Lower lobe of right lung (tissue), 2 donors: Measurements from ENCODE around the gene CBFA2T3. TPM values are rescaled to one million over a fixed set of nuclear protein-coding genes. Genes with fewer than 3 reads are reported as not detected.
"Not testable (repeated sequence)": the region's sequence is repeated elsewhere in the genome, so short reads cannot be mapped to it uniquely, and the experiment has no call there.

Source experiments
- ATAC-seq, 2 donors: fragments of 200-7000 bp; cut with Tn5 transposase; one replicate each; pipeline ENCODE4 v1.9.1; 2020 to 2022; ENCODE audit warnings: mild to moderate bottlenecking in 2 of 2, moderate library complexity in 2 of 2
- DNase-seq: peaks from one replicate; pipeline ENCODE4 v3.0.0-alpha.2; 2020
- H3K27ac ChIP-seq: fragments of 200-600 bp; one replicate; pipeline ENCODE4 v1.8.0; 2022
- H3K27me3 ChIP-seq: fragments of 200-600 bp; one replicate; pipeline ENCODE4 v1.8.0; 2022; ENCODE audit warnings: low read depth
- H3K36me3 ChIP-seq: fragments of 200-600 bp; one replicate; pipeline ENCODE4 v1.8.0; 2022; ENCODE audit warnings: mild to moderate bottlenecking
- H3K4me1 ChIP-seq: fragments of 200-600 bp; one replicate; pipeline ENCODE4 v1.8.0; 2022
- H3K4me3 ChIP-seq: fragments of 200-600 bp; one replicate; pipeline ENCODE4 v1.8.0; 2022; ENCODE audit warnings: mild to moderate bottlenecking
- H3K9me3 ChIP-seq: fragments of 200-600 bp; one replicate; pipeline ENCODE4 v1.8.0; 2022
- intact Hi-C: fragments of 100-400 bp; cut with DNase I; formaldehyde crosslinking; loops from one replicate; pipeline ENCODE4 v1.11.0; 2022
- total RNA-seq: library from RNA; stranded (reverse); fragmentation: NEBNext Ultra II Directional; extraction: Animal tissue kit (Norgen Biotek cat#: 25700); gene quantifications from one replicate; pipeline ENCODE4 v1.2.1, GENCODE V29; 2021
- TF ChIP-seq, protein P1 (sequence below): fragments of 200-600 bp; IDR thresholded peaks from one replicate; pipeline ENCODE4 v1.8.0; 2022; ENCODE audit warnings: antibody characterized with exemption, mild to moderate bottlenecking
- donor health status: DM: no; HTN: yes; CAD: no; lungs with severe emphysema.

Gene CBFA2T3
- total RNA-seq, 1 donor from 2014 or later = 14.3 TPM

DNA sequence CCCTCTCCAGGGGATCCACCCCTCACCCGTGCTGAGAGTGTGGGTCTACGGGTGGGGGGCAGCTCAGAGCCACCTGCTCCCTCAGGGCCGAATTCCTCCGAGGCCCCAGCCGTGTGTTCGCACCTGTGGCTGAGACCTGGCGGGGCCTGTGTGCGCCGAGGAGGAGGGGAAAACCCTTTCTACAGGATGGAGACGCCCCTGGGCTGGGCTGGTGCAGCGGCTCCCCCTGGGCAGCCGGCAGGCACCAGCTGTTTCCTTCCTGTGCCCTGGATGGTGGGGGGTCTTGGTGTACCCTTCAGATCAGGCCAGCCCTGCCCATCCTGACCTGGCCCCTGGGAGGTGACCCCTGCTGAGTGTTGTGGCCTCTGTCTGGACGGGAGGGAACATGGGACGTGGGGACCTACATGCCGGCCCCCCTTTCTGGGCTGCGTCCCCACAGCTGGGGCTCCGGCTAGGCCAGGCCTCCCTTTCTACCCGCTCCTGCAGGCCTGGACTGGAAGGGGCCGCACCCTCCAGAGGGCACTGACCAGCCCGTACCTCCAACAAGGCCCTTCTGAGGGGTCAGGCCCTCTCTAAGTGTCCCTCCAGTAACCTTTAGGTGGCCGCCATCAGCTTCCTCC lies 82.2 kb downstream of the CBFA2T3 start:
- intact Hi-C loops = no loop called here
- no peaks in the 10 kb centered on the region for H3K9me3 ChIP-seq
- no peak overlapping the region for H3K4me3 ChIP-seq
- no peak for ATAC-seq
- H3K27me3 ChIP-seq = no peaks in the 10 kb centered on the region
- H3K36me3 ChIP-seq = peaks cover 51% of the 10 kb centered on the region
- TF ChIP-seq, protein P1, sequence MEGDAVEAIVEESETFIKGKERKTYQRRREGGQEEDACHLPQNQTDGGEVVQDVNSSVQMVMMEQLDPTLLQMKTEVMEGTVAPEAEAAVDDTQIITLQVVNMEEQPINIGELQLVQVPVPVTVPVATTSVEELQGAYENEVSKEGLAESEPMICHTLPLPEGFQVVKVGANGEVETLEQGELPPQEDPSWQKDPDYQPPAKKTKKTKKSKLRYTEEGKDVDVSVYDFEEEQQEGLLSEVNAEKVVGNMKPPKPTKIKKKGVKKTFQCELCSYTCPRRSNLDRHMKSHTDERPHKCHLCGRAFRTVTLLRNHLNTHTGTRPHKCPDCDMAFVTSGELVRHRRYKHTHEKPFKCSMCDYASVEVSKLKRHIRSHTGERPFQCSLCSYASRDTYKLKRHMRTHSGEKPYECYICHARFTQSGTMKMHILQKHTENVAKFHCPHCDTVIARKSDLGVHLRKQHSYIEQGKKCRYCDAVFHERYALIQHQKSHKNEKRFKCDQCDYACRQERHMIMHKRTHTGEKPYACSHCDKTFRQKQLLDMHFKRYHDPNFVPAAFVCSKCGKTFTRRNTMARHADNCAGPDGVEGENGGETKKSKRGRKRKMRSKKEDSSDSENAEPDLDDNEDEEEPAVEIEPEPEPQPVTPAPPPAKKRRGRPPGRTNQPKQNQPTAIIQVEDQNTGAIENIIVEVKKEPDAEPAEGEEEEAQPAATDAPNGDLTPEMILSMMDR = no peak
- no peaks in the 10 kb centered on the region for H3K4me1 ChIP-seq
- no peak for DNase-seq
- H3K27ac ChIP-seq = no peak overlapping the region

DNA sequence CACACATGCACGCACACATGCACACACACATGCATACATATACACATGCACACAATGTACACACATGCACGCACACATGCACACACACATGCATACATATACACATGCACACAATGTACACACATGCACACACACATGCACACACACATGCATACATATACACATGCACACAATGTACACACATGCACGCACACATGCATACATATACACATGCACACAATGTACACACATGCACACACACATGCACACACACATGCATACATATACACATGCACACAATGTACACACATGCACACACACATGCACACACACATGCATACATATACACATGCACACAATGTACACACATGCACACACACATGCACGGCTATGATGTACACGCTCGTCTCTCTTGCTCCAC lies 82.7 kb downstream of the CBFA2T3 start:
- H3K4me3 ChIP-seq, H3K4me1 ChIP-seq, DNase-seq, H3K27ac ChIP-seq, intact Hi-C loops, H3K9me3 ChIP-seq, ATAC-seq, H3K27me3 ChIP-seq: not testable (repeated sequence)
- peaks cover 45% of the 10 kb centered on the region for H3K36me3 ChIP-seq

DNA sequence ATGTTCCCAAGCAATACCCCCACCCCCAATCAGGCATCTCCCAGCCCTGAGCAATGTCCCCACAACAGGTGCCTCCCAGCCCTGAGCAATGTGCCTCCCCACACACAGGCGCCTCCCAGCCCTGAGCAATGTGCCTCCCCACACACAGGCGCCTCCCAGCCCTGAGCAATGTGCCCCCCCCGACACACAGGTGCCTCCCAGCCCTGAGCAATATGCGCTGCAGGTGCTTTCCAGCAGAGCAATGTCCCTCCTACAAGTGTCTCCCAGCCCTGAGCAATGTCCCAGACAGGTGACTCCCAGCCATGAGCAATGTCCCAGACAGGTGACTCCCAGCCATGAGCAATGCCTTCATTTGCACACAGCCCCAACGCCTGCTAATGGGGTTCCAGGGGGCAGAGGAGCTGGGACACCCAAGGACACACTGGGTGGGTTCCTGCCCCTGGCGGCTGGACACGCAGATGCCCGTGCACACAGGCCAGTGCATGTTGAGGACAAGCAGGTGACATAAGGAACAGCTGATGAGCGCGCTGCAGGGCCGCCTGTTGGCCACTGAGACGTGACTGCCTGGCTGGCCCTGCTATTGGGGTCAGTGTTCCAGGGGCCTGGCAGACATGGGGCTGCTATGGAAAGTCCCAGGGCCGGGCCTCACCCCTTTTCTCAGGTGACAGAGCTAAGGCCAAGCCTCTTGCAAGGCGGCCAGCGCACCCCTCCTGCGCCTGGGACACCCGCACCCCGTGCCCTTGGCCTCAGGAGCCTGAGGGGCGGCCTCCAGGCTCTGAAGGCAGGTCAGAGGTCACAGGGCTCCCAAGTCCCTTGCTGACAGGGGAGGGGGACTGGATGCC lies 83.7 kb downstream of the CBFA2T3 start:
- Histone ChIP-seq H3K4me1 (no peaks in the 10 kb centered on the region), H3K27me3 (no peaks in the 10 kb centered on the region), H3K27ac (no peak overlapping the region), H3K4me3 (no peak overlapping the region), H3K9me3 (no peaks in the 10 kb centered on the region), H3K36me3 (peaks cover 42% of the 10 kb centered on the region)
- TF ChIP-seq, protein P1 = no peak
- no peak for ATAC-seq
- no peak for DNase-seq
- intact Hi-C loops = no loop called here

DNA sequence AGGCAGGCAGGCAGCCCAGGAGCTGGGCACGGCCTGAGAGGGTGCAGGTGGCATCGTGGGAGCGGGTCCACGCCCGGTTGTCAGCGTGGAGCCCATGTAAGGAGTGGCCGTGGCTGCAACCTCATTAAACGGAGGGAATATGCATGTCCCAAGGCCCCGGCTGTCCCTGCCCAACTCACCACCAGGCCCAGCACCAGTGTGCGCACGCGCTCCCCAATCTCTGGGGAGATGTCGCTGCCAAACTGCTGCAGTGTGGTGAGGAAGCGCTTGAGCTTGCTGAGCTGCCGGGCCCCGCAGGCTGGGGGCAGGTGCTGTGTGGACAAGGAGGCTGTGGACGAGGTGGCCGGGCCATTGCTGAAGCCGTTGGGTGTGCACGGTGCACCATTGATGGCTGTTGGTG lies 84.9 kb downstream of the CBFA2T3 start:
- no peak for ATAC-seq
- Histone ChIP-seq H3K27ac (no peak overlapping the region), H3K9me3 (no peaks in the 10 kb centered on the region), H3K27me3 (no peaks in the 10 kb centered on the region), H3K4me1 (no peaks in the 10 kb centered on the region), H3K36me3 (peaks cover 31% of the 10 kb centered on the region), H3K4me3 (no peak overlapping the region)
- TF ChIP-seq, protein P1 = no peak
- intact Hi-C loops = no loop called here
- DNase-seq = no peak

DNA sequence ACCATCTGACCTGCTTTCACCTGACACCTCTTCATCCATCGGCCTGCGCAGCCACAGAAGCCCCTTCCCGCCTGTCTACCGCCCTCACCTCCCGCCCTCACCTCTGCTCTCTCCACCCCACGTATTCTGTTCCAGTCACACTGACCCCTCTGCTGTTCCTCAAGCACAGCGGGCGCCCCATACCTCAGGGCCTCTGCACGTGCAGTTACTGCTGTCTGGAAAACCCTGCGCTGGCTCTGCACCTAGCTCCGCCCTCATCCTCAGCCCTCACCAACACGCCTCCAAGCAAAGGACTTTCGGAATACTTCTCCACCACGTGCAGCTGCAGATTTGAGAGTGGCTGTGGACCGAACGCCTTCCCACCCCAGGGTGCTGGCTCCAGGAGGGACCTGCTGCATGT lies 85.9 kb downstream of the CBFA2T3 start:
- Histone ChIP-seq H3K27me3 (no peaks in the 10 kb centered on the region), H3K36me3 (peaks cover 27% of the 10 kb centered on the region), H3K4me3 (no peak overlapping the region), H3K9me3 (no peaks in the 10 kb centered on the region), H3K27ac (no peak overlapping the region), H3K4me1 (peaks cover 1% of the 10 kb centered on the region)
- ATAC-seq (no peak), DNase-seq (no peak)
- TF ChIP-seq, protein P1 = no peak
- intact Hi-C loops = no loop called here

DNA sequence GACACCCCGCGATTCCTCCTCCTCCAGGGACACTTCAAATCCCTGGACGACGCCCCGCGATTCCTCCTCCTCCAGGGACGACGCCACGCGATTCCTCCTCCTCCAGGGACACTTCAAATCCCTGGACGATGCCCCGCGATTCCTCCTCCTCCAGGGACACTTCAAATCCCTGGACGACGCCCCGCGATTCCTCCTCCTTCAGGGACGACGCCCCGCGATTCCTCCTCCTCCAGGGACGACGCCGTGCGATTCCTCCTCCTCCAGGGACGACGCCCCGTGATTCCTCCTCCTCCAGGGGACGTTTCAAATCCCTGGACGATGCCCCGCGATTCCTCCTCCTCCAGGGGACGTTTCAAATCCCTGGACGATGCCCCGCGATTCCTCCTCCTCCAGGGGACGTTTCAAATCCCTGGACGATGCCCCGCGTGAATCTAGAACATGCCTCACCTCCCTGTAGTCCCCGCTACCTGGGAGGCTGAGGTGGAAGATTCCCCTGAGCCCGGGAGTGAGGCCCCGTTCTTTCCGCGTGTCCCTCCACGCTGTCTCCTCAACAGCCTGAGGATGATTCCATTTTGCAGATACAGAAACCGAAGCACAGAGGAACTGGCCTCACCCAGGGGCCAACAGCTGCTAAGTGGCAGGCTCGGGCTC lies 87.2 kb downstream of the CBFA2T3 start:
- H3K27me3 ChIP-seq, H3K4me1 ChIP-seq, DNase-seq, H3K9me3 ChIP-seq, ATAC-seq, H3K27ac ChIP-seq, intact Hi-C loops, H3K4me3 ChIP-seq: not testable (repeated sequence)
- H3K36me3 ChIP-seq = peaks cover 31% of the 10 kb centered on the region
